ENCODE measurements around the gene CARD10. TPM values are rescaled to one million over a fixed set of nuclear protein-coding genes. Genes with fewer than 3 reads are reported as not detected.

CARD10 gene
- total RNA-seq, 1 experiment from 2014 or later = 17.5 TPM

DNA sequence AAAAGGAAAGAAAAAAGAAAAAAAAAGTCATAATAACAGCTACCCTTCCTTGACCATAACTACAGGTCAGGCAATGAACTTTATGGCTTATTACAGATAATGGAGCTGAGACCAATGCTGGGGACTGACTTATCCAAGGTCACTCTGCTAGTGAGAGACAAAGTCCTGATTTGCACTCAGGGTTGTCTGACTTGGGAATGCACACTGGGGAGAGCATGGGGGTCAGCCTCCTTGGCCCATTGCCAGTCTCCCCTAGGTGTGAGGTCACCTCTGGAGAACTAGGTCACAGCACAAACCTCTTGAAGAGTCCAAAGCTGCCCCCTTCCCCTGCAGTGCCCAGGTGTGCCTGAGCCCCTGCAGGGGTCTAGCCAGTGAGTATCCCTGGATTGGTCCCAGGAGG, 35.8 kb upstream of the CARD10 start:
- no peak for DNase-seq (ENCODE audit: low spot score)
- peaks cover 52% of the 10 kb centered on the region for H3K4me1 Mint-ChIP-seq
- peaks cover 53% of the 10 kb centered on the region for H3K27me3 Mint-ChIP-seq (ENCODE audit: low read depth)
- no peak overlapping the region for H3K4me3 Mint-ChIP-seq
- no peaks in the 10 kb centered on the region for H3K9me3 Mint-ChIP-seq
- TF ChIP-seq, protein P1, sequence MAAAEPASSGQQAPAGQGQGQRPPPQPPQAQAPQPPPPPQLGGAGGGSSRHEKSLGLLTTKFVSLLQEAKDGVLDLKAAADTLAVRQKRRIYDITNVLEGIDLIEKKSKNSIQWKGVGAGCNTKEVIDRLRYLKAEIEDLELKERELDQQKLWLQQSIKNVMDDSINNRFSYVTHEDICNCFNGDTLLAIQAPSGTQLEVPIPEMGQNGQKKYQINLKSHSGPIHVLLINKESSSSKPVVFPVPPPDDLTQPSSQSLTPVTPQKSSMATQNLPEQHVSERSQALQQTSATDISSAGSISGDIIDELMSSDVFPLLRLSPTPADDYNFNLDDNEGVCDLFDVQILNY (CRISPR knock-in tag; IDR thresholded peaks at IDR 0.05) = no peak
- no peak overlapping the region for H3K27ac Mint-ChIP-seq
- ChIA-PET POLR2A (interaction anchor here (0.6 kb wide), 1 partner anchor 12 kb away, joined by 6 read pairs; no protein-coding TSS in a partner anchor), CTCF (interaction anchor here (0.6 to 20.7 kb wide), 6 partner anchors 9 to 354 kb away, joined by 3 to 728 read pairs (median 4); no protein-coding TSS in a partner anchor)
- no peak for ATAC-seq
- no peaks in the 10 kb centered on the region for H3K36me3 Mint-ChIP-seq

DNA sequence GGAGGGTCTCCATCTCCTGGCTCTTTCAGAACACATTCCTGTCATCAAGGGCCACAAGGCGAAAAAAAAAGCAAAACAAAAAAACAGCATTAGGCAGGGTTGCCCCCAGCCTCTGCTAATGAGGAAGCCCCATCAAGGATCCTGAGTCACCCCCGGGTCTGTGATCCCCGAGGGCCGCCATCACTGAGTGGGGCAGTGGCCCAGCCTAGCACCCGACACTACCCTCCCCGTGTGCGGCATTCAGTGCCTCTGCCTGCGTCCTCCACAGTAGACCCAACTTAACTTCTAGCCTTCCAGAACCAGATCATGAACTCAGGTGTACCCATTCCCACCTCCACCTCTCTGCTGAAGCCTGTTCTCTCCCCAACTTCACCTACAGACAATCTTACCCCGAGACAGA, 34.5 kb upstream of the CARD10 start:
- H3K36me3 Mint-ChIP-seq = no peaks in the 10 kb centered on the region
- H3K4me1 Mint-ChIP-seq = peaks cover 43% of the 10 kb centered on the region
- TF ChIP-seq ZNF232 (CRISPR knock-in tag; IDR thresholded peaks at IDR 0.05) (no peak), JUN (CRISPR knock-in tag; IDR thresholded peaks at IDR 0.05) (no peak)
- TF ChIP-seq, protein P2, sequence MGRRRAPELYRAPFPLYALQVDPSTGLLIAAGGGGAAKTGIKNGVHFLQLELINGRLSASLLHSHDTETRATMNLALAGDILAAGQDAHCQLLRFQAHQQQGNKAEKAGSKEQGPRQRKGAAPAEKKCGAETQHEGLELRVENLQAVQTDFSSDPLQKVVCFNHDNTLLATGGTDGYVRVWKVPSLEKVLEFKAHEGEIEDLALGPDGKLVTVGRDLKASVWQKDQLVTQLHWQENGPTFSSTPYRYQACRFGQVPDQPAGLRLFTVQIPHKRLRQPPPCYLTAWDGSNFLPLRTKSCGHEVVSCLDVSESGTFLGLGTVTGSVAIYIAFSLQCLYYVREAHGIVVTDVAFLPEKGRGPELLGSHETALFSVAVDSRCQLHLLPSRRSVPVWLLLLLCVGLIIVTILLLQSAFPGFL (CRISPR knock-in tag; IDR thresholded peaks at IDR 0.05; ENCODE audit: borderline replicate concordance) = no peak
- TF ChIP-seq, protein P3, sequence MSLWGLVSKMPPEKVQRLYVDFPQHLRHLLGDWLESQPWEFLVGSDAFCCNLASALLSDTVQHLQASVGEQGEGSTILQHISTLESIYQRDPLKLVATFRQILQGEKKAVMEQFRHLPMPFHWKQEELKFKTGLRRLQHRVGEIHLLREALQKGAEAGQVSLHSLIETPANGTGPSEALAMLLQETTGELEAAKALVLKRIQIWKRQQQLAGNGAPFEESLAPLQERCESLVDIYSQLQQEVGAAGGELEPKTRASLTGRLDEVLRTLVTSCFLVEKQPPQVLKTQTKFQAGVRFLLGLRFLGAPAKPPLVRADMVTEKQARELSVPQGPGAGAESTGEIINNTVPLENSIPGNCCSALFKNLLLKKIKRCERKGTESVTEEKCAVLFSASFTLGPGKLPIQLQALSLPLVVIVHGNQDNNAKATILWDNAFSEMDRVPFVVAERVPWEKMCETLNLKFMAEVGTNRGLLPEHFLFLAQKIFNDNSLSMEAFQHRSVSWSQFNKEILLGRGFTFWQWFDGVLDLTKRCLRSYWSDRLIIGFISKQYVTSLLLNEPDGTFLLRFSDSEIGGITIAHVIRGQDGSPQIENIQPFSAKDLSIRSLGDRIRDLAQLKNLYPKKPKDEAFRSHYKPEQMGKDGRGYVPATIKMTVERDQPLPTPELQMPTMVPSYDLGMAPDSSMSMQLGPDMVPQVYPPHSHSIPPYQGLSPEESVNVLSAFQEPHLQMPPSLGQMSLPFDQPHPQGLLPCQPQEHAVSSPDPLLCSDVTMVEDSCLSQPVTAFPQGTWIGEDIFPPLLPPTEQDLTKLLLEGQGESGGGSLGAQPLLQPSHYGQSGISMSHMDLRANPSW (CRISPR knock-in tag; conservative IDR thresholded peaks at IDR 0.05; ENCODE audit: low read depth) = no peak
- POLR2A ChIA-PET = no interaction called here
- ATAC-seq = no peak
- CTCF ChIA-PET = interaction anchor here (16.5 to 20.7 kb wide), 2 partner anchors 8 to 11 kb away, joined by 728 read pairs; partner anchors contain the start of gene CDC42EP1
- no peak overlapping the region for H3K4me3 Mint-ChIP-seq
- H3K27me3 Mint-ChIP-seq (ENCODE audit: low read depth) = peaks cover 40% of the 10 kb centered on the region
- H3K27ac Mint-ChIP-seq = no peak overlapping the region
- no peaks in the 10 kb centered on the region for H3K9me3 Mint-ChIP-seq
- no peak for DNase-seq (ENCODE audit: low spot score)

DNA sequence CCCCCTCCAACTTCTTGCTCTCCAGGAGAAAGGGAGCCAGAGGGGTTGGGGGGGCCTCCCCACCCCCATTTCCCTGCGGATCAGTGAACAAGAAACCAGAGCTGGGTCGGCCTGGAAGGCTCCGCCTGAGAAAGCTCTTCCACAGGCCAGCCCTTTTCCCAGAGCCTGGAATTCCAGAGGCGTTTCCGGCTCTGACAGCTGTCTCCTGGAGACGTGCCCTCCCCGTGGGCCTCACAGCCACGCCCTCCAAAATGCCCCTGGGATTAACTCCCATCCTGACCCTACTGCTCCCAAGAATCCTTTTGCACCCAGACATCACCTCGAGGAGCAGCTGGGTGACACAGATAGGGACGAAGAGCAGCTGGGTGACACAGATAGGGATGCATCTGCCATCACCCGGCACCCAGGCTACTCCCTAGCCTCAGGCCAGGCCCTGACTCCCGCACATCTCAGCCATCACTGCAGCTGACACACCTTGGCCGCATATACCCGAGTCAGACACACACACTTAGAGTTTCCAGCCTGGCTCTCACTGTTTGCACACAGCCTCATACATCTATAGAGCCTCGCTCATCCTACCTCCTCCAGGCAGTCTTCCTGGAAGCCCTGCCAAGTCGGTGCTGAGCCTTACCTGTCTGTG, 33.4 kb upstream of the CARD10 start:
- Mint-ChIP-seq H3K9me3 (no peaks in the 10 kb centered on the region), H3K27me3 (ENCODE audit: low read depth) (peaks cover 30% of the 10 kb centered on the region), H3K4me1 (peaks cover 42% of the 10 kb centered on the region), H3K27ac (peak overlapping the region; percentile 19; the same call in 1 of the 2 replicates), H3K4me3 (no peak overlapping the region), H3K36me3 (no peaks in the 10 kb centered on the region)
- CTCF ChIA-PET = interaction anchor here (0.7 to 16.5 kb wide), 6 partner anchors 10 to 80 kb away, joined by 3 to 728 read pairs (median 6); partner anchors contain the start of gene CDC42EP1
- POLR2A ChIA-PET = interaction anchor here (1.2 kb wide), 1 partner anchor 9 kb away, joined by 6 read pairs; no protein-coding TSS in a partner anchor
- ATAC-seq (peak; percentile 72), DNase-seq (ENCODE audit: low spot score) (peak; percentile 67)
- TF ChIP-seq, protein P4, sequence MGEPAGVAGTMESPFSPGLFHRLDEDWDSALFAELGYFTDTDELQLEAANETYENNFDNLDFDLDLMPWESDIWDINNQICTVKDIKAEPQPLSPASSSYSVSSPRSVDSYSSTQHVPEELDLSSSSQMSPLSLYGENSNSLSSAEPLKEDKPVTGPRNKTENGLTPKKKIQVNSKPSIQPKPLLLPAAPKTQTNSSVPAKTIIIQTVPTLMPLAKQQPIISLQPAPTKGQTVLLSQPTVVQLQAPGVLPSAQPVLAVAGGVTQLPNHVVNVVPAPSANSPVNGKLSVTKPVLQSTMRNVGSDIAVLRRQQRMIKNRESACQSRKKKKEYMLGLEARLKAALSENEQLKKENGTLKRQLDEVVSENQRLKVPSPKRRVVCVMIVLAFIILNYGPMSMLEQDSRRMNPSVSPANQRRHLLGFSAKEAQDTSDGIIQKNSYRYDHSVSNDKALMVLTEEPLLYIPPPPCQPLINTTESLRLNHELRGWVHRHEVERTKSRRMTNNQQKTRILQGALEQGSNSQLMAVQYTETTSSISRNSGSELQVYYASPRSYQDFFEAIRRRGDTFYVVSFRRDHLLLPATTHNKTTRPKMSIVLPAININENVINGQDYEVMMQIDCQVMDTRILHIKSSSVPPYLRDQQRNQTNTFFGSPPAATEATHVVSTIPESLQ (CRISPR knock-in tag; IDR thresholded peaks at IDR 0.05) = no peak
- TF ChIP-seq, protein P5, sequence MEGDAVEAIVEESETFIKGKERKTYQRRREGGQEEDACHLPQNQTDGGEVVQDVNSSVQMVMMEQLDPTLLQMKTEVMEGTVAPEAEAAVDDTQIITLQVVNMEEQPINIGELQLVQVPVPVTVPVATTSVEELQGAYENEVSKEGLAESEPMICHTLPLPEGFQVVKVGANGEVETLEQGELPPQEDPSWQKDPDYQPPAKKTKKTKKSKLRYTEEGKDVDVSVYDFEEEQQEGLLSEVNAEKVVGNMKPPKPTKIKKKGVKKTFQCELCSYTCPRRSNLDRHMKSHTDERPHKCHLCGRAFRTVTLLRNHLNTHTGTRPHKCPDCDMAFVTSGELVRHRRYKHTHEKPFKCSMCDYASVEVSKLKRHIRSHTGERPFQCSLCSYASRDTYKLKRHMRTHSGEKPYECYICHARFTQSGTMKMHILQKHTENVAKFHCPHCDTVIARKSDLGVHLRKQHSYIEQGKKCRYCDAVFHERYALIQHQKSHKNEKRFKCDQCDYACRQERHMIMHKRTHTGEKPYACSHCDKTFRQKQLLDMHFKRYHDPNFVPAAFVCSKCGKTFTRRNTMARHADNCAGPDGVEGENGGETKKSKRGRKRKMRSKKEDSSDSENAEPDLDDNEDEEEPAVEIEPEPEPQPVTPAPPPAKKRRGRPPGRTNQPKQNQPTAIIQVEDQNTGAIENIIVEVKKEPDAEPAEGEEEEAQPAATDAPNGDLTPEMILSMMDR (IDR thresholded peaks at IDR 0.05) = no peak
- TF ChIP-seq ZNF219 (CRISPR knock-in tag; IDR thresholded peaks at IDR 0.05; ENCODE audit: borderline replicate concordance) (no peak), EMX1 (CRISPR knock-in tag; IDR thresholded peaks at IDR 0.05) (no peak), NFATC4 (CRISPR knock-in tag; IDR thresholded peaks at IDR 0.05) (no peak), ZBTB21 (CRISPR knock-in tag; IDR thresholded peaks at IDR 0.05; ENCODE audit: borderline replicate concordance) (no peak), SOX15 (CRISPR knock-in tag; IDR thresholded peaks at IDR 0.05) (no peak), TEAD4 (CRISPR knock-in tag; IDR thresholded peaks at IDR 0.05) (no peak), KAT7 (CRISPR knock-in tag; IDR thresholded peaks at IDR 0.05; ENCODE audit: borderline replicate concordance) (no peak)
- TF ChIP-seq, protein P6, sequence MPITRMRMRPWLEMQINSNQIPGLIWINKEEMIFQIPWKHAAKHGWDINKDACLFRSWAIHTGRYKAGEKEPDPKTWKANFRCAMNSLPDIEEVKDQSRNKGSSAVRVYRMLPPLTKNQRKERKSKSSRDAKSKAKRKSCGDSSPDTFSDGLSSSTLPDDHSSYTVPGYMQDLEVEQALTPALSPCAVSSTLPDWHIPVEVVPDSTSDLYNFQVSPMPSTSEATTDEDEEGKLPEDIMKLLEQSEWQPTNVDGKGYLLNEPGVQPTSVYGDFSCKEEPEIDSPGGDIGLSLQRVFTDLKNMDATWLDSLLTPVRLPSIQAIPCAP (CRISPR knock-in tag; IDR thresholded peaks at IDR 0.05) = no peak
- TF ChIP-seq, protein P7, sequence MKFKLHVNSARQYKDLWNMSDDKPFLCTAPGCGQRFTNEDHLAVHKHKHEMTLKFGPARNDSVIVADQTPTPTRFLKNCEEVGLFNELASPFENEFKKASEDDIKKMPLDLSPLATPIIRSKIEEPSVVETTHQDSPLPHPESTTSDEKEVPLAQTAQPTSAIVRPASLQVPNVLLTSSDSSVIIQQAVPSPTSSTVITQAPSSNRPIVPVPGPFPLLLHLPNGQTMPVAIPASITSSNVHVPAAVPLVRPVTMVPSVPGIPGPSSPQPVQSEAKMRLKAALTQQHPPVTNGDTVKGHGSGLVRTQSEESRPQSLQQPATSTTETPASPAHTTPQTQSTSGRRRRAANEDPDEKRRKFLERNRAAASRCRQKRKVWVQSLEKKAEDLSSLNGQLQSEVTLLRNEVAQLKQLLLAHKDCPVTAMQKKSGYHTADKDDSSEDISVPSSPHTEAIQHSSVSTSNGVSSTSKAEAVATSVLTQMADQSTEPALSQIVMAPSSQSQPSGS (CRISPR knock-in tag; IDR thresholded peaks at IDR 0.05; ENCODE audit: borderline replicate concordance, low read depth) = no peak
- TF ChIP-seq, protein P1 (CRISPR knock-in tag; IDR thresholded peaks at IDR 0.05) = no peak
- TF ChIP-seq, protein P8, sequence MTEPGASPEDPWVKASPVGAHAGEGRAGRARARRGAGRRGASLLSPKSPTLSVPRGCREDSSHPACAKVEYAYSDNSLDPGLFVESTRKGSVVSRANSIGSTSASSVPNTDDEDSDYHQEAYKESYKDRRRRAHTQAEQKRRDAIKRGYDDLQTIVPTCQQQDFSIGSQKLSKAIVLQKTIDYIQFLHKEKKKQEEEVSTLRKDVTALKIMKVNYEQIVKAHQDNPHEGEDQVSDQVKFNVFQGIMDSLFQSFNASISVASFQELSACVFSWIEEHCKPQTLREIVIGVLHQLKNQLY (CRISPR knock-in tag; IDR thresholded peaks at IDR 0.05) = no peak

Measured in WTC11 (cell line).